ENCODE data around the gene OXTR.
"Not testable (repeated sequence)": the region's sequence is repeated elsewhere in the genome, so short reads cannot be mapped to it uniquely, and the experiment has no call there.

Gene OXTR

DNA sequence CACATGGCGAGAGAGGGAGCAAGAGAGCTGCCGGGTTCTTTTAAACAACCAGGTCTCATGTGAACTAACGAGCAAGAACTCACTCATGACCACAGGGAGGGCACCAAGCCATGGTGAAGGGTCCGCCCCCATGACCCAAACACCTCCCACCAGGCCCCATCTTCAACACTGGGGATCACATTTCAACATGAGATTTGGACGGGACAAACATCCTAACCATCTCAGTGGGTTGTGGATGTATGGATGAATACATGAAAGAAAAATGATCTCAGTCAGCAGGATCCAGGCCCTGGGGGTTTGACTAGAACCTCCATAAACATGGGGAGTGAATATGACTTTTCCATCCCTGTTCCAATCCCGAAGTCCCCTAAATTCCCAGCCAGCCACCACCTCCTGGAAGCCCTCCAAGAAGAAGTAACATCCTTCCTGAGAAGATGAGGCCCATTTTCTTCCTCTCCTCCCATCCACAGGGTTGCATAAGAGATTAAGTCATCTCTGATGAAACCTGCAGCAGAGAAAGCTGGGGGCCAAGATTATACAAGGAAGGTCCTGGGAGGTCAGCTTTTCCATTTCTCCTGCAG lies 26.3 kb downstream of the OXTR start:
- DNase-seq (ENCODE audit: low read depth in 1 of 2, low spot score in 1 of 2) = no peak

DNA sequence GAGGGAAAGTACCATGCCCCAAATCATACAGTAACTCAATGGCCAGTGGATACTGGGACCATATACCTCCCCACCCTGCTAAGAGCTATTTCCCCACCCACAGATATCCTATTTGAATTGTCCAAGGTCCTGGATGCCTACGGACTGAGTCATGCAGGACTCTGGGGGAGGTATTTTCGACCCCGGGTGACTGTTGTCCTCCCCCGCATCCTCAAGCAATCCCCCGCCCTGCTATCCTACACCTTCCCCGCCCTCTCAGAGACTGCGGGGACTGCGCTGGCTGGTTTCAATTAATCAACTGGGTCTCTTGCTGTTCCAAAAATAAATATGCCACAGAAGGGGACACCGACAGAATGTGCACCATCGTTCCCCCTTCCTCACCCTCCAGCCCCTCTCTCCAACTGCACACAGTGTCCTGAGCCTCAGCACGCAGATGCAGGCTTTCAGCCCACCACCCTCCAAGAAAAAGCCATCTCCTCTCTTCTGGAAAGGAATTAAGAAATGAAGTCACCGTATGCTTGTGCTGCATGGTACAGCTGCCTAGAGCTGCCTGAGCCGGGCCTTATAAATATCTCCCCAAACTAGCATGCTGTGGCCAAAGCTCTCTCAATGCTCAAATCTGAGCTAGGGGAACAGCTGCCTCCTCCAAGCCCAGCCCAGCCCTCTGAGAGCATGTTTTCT lies 27.7 kb downstream of the OXTR start:
- DNase-seq (ENCODE audit: low read depth in 1 of 2, low spot score in 1 of 2) = no peak

DNA sequence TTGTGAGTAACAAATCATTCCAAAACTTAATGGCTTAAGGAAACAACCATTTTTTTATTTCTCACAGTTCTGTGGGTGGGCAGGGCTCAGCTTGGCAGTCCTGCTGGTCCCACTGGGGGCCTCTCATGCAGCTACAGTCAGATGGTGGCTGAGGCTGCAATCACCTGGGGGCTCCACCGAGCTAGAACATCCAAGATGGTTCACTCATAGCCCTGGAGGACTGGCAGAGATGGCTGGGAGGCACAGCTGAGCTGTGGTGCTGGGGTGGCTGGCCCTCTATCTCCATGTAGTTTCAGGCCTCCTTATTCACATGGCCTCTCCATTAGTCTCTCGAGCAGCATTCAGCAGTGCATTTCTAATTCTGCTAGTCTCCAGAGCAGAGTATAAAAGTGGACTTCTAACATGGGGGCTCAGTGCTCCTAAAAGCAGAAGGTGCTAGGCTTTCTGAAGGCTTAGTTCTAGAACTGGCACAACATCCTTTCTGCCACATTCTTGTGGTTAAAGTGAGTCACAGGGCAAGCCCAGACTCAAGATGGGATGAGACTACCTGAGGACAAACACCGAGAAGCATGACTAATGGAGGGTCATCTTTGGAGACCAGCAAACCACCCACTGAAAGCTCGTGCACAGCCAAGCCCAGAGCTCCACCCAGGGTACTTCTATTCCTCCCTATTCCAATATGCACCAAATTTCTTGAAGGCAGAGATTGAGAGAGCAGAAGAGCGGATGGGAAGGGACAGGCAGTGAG lies 29.5 kb downstream of the OXTR start:
- no peak for DNase-seq (ENCODE audit: low read depth in 1 of 2, low spot score in 1 of 2)

DNA sequence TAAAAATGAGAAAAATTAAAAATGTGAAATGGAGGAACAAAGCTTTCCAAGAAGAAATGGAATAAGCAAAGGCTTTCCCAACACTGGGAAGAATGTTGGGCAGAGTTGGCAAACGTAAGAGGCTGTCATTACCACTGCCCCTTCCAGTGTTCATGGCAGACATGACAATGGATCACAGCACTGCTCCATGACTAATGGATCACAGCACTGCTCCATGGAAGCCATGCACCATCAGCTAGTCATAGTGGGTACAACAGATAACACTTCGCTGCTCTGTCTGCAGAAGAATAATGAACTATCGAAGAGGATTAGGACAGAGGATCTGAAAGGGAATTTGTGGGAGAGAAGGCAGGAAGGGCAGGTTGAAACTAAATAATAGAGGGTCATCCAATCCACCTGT lies 30.8 kb downstream of the OXTR start:
- no peak for DNase-seq (ENCODE audit: low read depth in 1 of 2, low spot score in 1 of 2)

DNA sequence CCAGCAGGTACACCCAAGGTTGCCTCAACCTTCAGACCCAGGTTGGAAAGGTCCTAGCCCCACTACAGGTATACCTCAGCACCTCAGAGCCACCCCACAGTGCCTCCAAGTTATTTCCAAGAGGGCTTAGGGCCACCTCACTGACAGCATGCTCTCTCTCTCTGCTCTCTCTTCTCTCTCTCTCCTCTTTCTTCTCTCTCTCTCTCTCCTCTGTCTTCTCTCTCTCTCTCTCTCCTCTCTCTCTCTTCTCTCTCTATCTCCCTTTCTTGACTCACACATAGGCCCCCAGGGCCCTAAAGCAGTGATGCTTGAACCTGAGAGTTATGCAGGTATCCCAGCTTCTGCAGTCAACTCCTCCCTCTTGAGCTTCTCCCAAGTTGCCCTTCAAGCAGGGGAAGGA lies 31.6 kb downstream of the OXTR start:
- DNase-seq (ENCODE audit: low read depth in 1 of 2, low spot score in 1 of 2) = no peak

DNA sequence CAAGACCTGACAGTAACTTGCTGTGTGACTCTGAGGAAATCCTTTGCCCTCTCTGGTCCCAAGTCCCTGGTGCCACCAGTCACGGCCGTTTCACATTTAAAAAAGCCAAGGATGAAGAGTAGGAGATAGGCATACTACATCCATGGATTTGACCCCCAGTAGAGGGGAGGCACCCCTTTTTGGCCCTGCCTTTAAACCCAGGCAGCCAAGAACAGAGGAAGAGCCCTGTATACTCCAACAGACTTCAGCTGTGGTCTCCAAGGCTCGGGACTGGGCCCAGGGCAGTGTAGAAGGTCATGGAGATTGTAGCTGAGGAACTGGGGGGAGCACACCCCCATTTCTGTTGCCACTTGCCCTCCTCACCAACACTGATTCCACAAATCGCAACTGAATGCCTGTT lies 32.1 kb downstream of the OXTR start:
- no peak for DNase-seq (ENCODE audit: low read depth in 1 of 2, low spot score in 1 of 2)

DNA sequence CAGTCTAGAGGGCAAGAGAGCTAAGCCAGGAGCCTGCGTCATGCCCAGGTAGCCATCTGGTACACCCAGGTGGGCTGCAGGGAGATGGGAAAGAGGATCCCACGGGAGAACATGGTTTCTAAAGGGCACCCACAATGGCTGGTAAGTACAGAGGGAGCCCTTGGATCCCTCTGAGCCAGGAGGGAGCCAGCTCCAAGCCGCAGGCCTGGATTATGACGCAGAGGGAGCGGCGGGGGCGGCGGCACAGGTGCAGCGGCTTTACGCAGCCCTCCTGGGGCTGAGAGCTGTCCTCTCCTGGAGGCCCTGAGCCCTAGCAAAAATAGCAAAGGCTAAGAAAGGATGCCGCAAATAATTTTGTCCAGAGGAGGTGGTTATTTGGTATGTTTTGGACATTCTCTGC lies 33.0 kb downstream of the OXTR start:
- no peak for DNase-seq (ENCODE audit: low read depth in 1 of 2, low spot score in 1 of 2)

DNA sequence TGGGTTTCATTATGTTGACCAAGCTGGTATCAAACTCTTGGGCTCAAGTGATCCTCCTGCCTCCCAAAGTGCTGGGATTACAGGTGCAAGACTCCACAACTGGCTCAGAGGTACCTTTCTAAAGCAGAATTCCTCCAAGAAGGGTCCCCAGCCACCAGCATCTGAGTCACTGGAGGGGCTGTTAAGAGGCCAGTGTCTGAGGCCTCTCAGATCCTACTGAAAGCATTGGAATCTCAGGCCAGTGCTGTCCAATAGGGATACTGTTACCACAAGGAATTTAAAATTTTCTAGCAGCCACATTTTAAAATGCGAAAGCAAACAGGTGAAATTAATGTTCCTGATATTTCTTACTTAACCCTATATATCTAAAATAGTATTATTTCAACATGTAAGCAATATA lies 34.5 kb downstream of the OXTR start:
- no peak for DNase-seq (ENCODE audit: low read depth in 1 of 2, low spot score in 1 of 2)

DNA sequence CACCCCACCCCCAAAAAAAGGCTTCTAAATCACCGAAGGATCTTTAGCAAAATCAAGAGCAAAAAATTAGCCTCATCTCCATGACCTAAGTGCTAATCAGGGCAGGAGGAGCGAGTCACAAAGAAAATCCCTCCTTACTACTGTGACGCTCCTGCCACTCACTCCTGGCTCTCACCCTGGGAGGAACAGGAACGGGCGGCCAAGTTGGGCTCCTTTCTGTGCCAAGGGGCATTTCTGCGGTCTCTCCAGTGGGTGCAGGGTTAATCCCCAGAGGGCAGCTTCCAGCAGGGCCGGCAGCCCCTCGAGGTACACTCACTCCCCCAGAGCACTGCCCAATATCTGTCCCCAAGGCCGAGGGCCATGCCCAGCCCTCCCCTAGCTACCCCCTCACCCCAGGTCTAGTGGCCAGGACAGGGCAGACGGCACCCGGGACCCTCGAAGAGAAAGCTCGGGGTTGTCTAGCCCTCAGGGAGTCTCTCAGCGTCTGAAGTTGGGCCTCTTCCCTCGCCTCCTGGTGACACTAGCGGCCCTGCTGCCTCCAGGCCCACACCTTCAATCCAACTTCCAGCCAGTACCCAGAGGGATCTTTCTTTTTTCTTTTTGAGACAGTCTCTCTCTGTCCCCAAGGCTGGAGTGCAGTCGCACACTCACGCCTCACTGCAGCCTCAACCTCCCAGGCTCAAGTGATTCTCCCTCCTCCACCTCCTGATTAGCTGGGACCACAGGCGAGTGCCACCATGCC lies 35.1 kb downstream of the OXTR start:
- no peak for DNase-seq (ENCODE audit: low read depth in 1 of 2, low spot score in 1 of 2)

DNA sequence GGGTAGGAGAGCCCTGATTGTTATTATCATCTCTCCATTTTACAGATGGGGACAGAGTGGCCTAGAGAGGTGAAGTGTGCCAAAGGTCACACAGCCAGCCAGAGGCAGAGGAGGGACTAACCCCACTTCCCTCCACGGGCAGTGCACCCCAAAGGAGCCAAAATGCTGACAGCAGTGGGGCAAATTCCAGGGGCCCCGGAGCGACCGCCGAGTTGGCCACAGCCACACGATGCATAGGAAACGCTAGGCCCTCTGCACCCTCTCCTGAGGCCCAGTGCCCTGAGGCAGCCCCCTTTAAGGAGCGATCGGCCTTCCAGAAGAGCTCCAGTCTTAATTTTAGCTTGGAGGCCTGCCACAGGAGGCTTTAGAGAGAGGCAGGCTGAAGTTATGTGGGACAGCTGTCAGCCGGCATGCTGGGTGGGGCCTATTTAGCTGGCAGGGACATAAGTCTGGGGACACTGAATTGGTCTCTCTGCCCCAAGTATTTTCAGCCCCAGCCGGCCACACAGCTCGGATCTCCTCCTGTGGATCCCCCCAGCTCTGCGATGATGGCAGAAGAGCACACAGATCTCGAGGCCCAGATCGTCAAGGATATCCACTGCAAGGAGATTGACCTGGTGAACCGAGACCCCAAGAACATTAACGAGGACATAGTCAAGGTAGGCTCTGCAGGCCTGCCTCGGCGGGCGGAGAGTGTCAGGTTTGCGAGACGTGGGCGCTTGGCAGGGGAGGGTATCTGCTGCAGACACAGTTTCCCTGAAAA lies 35.9 kb downstream of the OXTR start, which contains the start of gene CAV3:
CAV3 (plus strand) TSS at position 471 of the 763 bp plus-strand sequence; CDS start at position 546, 75 bp downstream.
- no peak for DNase-seq (ENCODE audit: low read depth in 1 of 2, low spot score in 1 of 2)

DNA sequence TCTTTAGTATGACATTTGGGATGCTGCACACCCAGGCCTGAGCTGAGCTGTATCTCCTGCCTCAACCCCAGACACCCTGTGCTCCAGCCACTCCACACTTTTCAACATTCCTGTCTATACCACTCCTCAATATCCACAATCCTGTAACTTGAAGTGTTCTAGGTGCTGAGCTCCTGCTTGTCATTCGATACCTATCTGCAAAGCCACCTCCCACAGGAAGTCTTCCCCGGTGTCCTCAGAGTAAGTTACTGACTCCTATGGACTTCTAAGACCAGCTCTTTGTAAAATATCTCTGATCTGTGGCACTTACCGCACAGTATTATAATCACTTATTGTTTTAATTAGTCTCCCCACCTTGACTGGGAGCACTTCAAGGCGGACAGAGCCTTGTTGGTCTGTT lies 37.0 kb downstream of the OXTR start:
- no peak for DNase-seq (ENCODE audit: low read depth in 1 of 2, low spot score in 1 of 2)

DNA sequence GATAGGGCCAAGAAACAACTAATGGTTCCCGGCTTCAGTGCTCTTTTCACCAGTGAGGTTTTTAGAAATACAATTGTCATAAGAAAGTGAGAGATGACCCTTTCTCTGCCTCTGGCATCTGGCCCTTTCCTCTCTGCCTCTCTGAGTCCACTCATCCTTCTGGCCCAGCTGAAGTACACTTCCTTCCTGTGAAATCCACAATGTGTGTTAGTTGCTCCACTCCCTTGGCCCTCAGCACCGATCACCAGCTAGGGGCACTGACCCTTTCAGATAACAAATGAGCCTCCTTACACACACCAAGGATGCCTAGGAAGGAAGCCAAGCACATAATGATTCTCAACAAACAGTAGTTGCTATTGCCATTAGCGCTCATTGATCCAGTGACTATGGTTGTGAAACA lies 38.8 kb downstream of the OXTR start:
- no peak for DNase-seq (ENCODE audit: low read depth in 1 of 2, low spot score in 1 of 2)

DNA sequence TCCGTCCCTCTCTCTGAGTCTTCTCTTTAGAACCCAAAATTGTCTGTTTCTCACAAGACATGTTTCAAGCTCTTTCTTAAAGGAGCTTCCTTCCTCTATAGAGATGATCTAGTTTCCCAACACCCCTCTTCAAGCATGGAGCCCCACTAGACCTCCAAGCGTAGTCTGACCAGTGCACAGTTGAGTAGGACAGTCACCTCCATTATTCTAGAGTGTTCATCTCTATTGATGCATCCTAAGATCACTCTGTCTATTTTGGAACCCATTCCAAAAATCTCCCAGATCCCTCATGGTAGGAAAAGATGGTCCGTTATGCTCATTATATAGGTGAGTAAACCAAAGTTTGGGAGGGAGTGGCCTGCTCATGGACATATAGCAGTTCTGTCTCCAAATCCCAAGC lies 39.9 kb downstream of the OXTR start:
- no peak for DNase-seq (ENCODE audit: low read depth in 1 of 2, low spot score in 1 of 2)

DNA sequence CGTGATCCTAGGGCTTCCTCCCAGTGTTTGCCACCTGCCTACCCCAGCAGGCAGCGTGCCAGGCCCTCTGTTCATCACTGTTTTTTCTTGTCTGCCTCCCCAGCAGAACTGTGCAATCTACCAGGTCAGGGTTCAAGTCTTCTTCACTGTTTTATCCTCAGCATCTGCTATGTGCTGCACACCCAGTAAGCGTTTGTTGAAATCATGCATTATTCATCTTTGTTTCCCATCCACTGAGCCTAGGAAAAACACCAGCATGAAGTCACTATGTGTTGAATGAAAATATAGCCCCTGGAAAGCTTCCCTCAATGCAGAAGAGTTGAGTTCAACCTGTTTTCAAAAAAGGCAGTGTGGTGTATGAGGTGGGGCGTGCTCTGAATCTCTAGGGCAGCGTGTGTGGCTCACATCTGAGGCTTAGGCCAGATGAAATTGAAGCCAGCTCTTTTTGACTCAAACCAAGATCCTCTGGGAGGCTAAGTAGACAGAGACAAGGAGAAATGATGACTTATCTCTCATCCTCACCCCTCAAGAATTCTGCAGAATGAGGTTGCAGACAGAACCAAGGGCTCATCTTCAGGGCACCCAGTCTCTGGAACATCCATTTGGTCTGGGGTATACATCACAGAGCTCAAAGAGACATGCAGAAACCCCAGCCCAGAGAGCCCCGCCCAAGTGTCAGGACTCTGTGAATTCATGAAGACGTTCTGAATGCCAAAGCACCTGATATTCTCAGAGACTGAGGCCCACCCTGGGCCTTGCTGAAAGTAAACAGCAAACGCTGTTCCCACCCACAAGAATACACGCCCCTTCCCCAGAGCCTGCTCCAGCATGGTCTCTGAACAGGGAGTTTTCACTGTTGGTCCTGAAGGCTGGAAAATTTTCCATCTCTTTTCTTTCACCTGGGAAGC lies 41.6 kb downstream of the OXTR start:
- no peak for DNase-seq (ENCODE audit: low read depth in 1 of 2, low spot score in 1 of 2)

DNA sequence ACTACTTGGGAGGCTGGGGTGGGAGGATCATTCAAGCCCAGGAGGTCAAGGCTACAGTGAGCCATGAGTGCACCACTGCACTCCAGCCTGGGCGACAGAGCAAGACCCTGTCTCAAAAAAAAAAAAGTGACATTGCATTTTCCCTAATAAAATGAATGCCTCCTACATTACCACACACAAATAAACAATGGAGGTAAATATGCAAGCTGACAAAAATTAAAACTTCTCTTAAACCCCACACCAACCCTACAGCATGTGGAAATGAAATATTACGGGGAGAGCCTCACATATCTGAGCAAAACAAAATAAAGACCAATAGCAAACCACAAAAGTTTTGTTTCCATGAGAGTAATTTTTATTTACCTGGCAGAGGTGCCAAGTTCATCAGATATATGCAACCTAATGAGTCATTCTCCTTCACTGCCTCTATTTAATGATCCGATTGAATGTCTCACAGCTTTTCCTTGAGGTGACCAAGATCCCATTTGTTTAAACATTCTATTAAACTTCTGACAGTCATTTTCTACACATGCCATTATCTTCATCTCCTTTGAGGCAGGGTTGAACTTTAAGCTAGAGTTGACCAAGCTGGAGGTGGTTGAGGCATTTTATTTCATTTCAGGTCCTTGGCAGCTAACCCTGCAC lies 45.2 kb downstream of the OXTR start:
- DNase-seq (ENCODE audit: low read depth in 1 of 2, low spot score in 1 of 2) = no peak

DNA sequence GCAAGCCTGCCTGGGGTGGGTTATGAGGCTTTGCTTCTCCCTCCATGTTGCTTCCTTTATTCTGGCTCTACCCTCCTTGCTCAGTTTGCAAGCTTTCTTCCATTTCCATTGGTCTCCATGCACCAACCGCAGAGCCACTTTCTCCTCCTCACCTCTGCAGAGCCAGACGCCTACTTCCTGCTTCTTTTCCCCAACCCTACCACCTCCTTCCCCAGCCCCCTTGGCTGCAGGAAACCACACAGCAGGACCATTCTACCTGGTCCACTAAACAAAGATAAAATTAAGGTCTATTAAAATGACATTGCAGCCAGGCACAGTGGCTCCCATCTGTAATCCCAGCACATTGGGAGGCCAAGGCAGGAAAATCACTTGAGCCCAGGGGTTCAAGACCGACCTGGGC lies 45.8 kb downstream of the OXTR start:
- no peak for DNase-seq (ENCODE audit: low read depth in 1 of 2, low spot score in 1 of 2)

DNA sequence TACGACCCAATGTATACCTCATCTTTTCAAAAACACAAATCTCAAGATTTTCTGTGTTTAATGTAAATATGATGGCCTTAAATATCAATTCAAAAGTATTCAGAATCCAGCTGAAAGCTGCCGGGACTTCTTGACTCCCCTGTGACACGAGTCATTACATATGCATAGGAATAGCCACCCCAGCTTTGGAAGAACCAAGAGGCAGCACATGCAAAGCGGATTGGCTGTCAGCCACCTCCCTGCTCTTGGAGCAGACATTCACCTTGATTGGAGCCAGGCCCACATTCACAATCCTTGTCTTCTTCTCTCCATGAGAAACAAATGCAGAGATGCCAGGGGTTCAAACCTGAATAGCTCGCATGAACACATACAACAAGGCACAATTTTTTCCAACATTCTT lies 46.6 kb downstream of the OXTR start:
- no peak for DNase-seq (ENCODE audit: low read depth in 1 of 2, low spot score in 1 of 2)

DNA sequence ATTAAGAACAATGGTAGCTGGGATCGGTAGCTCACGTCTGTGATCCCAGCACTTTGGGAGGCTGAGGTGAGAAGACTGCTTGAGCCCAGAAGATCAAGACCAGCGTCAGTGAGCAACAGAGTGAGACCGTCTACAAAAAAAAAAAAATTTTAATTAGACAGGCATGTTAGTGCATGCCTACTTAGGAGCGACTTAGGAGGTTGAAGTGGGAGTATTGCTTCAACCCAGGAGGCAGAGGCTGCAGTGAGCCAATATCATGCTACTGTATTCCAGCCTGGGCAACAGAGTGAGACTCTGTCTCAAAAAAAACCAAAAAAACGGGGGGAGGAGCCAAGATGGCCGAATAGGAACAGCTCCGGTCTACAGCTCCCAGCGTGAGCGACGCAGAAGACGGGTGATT lies 53.7 kb downstream of the OXTR start:
- DNase-seq (ENCODE audit: low read depth in 1 of 2, low spot score in 1 of 2) = not testable (repeated sequence)

DNA sequence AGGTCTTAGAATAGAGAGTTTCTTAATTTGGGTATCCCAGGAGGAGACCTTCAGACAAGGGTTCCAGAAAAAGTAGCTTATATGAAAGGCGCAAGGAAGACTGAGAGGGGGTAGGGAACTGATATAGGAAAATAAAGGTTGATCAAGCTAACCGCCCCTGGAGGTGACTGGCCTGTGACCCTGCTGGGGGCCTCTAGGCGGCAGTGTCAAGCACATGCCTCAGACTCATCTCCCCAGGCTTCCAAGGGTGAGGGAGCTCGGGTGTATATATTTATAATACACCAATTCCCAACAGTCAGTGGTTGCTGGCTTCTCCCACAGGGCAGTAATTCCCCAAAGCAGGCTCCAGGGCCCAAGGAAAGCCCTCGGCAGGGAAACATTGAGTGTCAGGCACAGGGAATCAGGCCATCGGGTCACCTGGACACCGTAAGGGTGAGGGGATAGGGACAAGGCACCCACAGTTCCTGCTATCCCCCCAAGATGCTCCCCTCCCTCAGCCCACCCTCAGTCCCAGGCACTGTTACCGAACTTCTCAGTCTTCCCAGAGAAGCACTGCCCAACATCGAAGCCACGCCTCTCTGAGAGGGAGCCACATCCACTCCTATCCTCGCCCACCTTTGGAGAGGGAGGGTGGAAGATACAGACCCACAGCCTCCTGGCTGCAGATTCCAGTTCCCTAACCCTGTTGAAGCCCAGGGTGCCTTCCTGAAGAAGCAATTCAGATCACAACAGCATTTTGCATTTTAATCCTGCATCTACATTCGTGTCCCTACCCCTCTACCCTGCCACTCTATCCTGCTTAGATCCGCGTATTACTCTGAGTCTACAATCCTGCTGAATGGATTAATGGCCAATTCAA lies 55.3 kb downstream of the OXTR start:
- DNase-seq (ENCODE audit: low read depth in 1 of 2, low spot score in 1 of 2) = no peak

Measured in stimulated activated CD4-positive, alpha-beta T cell treated with anti-CD3 and anti-CD28 coated beads, Interleukin-15, amount 100 ng/mL, for 1 hour (primary cell).